Left lung (tissue), 10 donors: Measurements from ENCODE around the gene MRPS12. TPM values are rescaled to one million over a fixed set of nuclear protein-coding genes. Genes with fewer than 3 reads are reported as not detected.

Source experiments
- ATAC-seq: fragments of 200-7000 bp; cut with Tn5 transposase; one replicate; pipeline ENCODE4 v1.9.1; 2020; ENCODE audit warnings: moderate library complexity
- DNase-seq, 4 donors: peaks; one replicate each; pipeline ENCODE4 v3.0.0-alpha.2; 2013 to 2020
- H3K27ac ChIP-seq, 2 donors: fragments of 200-600 bp; sonication (generic) in 1 of 2; one replicate each; pipeline versions ENCODE4 v1.5.0 to v1.8.0; 2020 to 2021
- H3K27me3 ChIP-seq, 2 donors: fragments of 200-600 bp; sonication (generic) in 1 of 2; one replicate each; pipeline versions ENCODE4 v1.5.0 to v1.8.0; 2020 to 2021
- H3K36me3 ChIP-seq, 2 donors: fragments of 200-600 bp; sonication (generic) in 1 of 2; one replicate each; pipeline versions ENCODE4 v1.5.0 to v1.8.0; 2020 to 2021
- H3K4me1 ChIP-seq, 2 donors: fragments of 200-600 bp; one replicate each; pipeline ENCODE4 v1.8.0; 2021
- H3K4me3 ChIP-seq, 2 donors: fragments of 200-600 bp; sonication (generic) in 1 of 2; one replicate each; pipeline versions ENCODE4 v1.5.0 to v1.8.0; 2020 to 2021; ENCODE audit warnings: mild to moderate bottlenecking in 1 of 2
- H3K9me3 ChIP-seq, 2 donors: fragments of 200-600 bp; sonication (generic) in 1 of 2; one replicate each; pipeline versions ENCODE4 v1.5.0 to v1.8.0; 2020 to 2021
- intact Hi-C, 2 donors: fragments of 100-400 bp; cut with DNase I; formaldehyde crosslinking; loops; one replicate each; pipeline versions ENCODE4 v1.11.2 to v1.14.2; 2022
- polyA plus RNA-seq, 6 donors: library from polyadenylated mRNA; unstranded; fragments of 120-200 nt; gene quantifications; one replicate each; pipeline ENCODE4 v1.2.1, GENCODE V29; 2013; ENCODE audit not compliant: insufficient read length in 6 of 6
- total RNA-seq, 2 donors: library from RNA; stranded (reverse); fragmentation: NEBNext Ultra II Directional; extraction: Animal tissue kit (Norgen Biotek cat#: 25700); gene quantifications; one replicate each; pipeline ENCODE4 v1.2.1, GENCODE V29; 2021
- TF ChIP-seq, protein P1 (sequence below), 2 donors: fragments of 200-600 bp; sonication (generic) in 1 of 2; IDR thresholded peaks; one replicate each; pipeline versions ENCODE4 v1.5.0 to v1.8.0; 2021; ENCODE audit warnings: antibody characterized with exemption in 2 of 2
- donor health status: DM: no; HTN: yes; CAD: no.
- donor health status: DM: no; HTN: no; CAD: no.

Gene MRPS12
- total and polyA plus RNA-seq, 8 donors: 11.8 to 39.8 (median 16.8) TPM

- peaks cover 0 to 60% of the 10 kb centered on the region in 2 donors for H3K36me3 ChIP-seq
- no peak for DNase-seq
- H3K27me3 ChIP-seq: no peaks in the 10 kb centered on the region
- H3K4me3 ChIP-seq: no peak overlapping the region
- H3K9me3 ChIP-seq: no peaks in the 10 kb centered on the region
- TF ChIP-seq, protein P1, sequence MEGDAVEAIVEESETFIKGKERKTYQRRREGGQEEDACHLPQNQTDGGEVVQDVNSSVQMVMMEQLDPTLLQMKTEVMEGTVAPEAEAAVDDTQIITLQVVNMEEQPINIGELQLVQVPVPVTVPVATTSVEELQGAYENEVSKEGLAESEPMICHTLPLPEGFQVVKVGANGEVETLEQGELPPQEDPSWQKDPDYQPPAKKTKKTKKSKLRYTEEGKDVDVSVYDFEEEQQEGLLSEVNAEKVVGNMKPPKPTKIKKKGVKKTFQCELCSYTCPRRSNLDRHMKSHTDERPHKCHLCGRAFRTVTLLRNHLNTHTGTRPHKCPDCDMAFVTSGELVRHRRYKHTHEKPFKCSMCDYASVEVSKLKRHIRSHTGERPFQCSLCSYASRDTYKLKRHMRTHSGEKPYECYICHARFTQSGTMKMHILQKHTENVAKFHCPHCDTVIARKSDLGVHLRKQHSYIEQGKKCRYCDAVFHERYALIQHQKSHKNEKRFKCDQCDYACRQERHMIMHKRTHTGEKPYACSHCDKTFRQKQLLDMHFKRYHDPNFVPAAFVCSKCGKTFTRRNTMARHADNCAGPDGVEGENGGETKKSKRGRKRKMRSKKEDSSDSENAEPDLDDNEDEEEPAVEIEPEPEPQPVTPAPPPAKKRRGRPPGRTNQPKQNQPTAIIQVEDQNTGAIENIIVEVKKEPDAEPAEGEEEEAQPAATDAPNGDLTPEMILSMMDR (IDR thresholded peaks at IDR 0.05): no peak
- H3K27ac ChIP-seq: no peak overlapping the region
- peaks cover 0 to 11% of the 10 kb centered on the region in 2 donors for H3K4me1 ChIP-seq
- ATAC-seq: no peak
- intact Hi-C loops: no loop called here
Measured at GRCh38 chr19:38889803-38890202, 40.9 kb upstream of the MRPS12 start.

DNA sequence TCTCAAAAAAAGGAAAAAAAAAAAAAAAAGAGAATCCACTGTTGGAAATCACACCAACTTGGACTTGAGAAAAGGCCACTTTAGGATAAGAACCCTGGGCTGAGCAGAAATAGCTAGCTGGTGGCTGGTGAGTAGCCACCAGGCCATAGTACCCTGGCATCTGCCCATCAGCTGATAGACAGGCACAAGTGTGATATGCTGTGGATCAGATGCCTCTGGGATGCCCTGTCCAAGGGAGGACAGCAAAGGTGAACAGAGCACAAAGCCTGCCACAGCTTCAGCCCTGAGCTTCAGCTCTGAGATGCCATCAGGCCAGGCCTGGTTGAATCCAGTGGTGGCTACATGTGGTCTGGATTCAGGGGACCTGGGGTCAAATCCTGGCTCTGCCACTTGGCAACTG is 40.1 kb upstream of the MRPS12 start:
- intact Hi-C loops: no loop called here
- DNase-seq (peak in 1 of 4 donors; percentile 8), ATAC-seq (no peak)
- H3K4me3 ChIP-seq: no peak overlapping the region
- H3K4me1 ChIP-seq: peaks cover 0 to 11% of the 10 kb centered on the region in 2 donors
- peaks cover 0 to 60% of the 10 kb centered on the region in 2 donors for H3K36me3 ChIP-seq
- no peaks in the 10 kb centered on the region for H3K9me3 ChIP-seq
- H3K27me3 ChIP-seq: no peaks in the 10 kb centered on the region
- TF ChIP-seq, protein P1 (IDR thresholded peaks at IDR 0.05): no peak
- H3K27ac ChIP-seq: no peak overlapping the region

DNA sequence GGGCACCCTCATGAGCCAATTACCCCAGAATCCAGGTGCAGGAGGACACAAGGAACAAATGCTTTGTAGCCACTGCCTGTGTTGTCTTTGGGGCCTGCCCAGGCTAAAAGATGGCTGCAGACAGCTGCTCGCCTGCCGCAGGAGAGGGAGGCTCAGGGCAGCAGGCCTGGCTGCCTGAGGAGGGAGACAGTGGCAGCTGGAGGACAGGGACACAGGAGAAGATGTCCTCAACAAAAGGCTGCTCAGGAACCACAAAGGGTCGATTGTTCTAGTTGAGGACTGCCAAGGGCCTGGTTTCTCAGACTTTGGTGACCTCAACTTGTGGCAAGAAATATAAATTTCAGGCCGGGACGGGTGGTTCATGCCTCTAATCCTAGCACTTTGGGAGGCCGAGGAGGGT is 39.0 kb upstream of the MRPS12 start:
- Histone ChIP-seq H3K9me3 (no peaks in the 10 kb centered on the region), H3K27ac (no peak overlapping the region), H3K4me3 (no peak overlapping the region), H3K4me1 (peaks cover 0 to 11% of the 10 kb centered on the region in 2 donors), H3K36me3 (peaks cover 0 to 59% of the 10 kb centered on the region in 2 donors), H3K27me3 (no peaks in the 10 kb centered on the region)
- DNase-seq: no peak
- intact Hi-C loops: no loop called here
- TF ChIP-seq, protein P1 (IDR thresholded peaks at IDR 0.05): no peak
- ATAC-seq: no peak

DNA sequence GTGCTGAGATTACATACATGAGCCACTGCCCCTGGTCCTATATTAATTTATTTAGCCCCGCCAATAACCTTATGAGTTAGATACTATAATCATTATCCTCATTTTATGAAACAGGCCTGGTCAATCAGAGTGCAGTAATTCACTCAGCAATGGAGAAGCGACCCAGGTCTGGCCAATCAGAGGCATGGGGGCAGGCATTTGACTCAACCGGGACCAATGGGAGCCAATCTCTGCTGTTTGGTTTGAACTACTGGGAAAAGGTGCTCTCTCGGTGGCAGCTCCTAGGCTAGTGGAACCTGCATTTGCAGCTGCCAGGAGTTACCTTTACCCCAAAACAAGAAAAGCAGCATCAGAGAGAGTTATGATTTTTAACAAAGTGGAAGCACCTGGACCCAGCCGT is 37.9 kb upstream of the MRPS12 start:
- H3K27me3 ChIP-seq: no peaks in the 10 kb centered on the region
- peak overlapping the region in 1 of 2 donors; percentile 20 for H3K27ac ChIP-seq
- H3K4me3 ChIP-seq: no peak overlapping the region
- intact Hi-C loops: no loop called here
- peaks cover 0 to 19% of the 10 kb centered on the region in 2 donors for H3K4me1 ChIP-seq
- no peak for DNase-seq
- H3K9me3 ChIP-seq: no peaks in the 10 kb centered on the region
- H3K36me3 ChIP-seq: peaks cover 0 to 52% of the 10 kb centered on the region in 2 donors
- TF ChIP-seq, protein P1 (IDR thresholded peaks at IDR 0.05): no peak
- ATAC-seq: no peak

- Histone ChIP-seq H3K4me1 (peaks cover 0 to 24% of the 10 kb centered on the region in 2 donors), H3K9me3 (no peaks in the 10 kb centered on the region), H3K4me3 (no peak overlapping the region), H3K27me3 (no peaks in the 10 kb centered on the region), H3K27ac (peak overlapping the region in 1 of 2 donors; percentile 20), H3K36me3 (peaks cover 0 to 47% of the 10 kb centered on the region in 2 donors)
- ATAC-seq (no peak), DNase-seq (no peak)
- intact Hi-C loops: no loop called here
- TF ChIP-seq, protein P1 (IDR thresholded peaks at IDR 0.05): no peak
Measured at GRCh38 chr19:38893341-38893771, 37.4 kb upstream of the MRPS12 start.
